Jurkat, Clone E6-1 (cell line): ENCODE results near the gene SNW1. TPM values are rescaled to one million over a fixed set of nuclear protein-coding genes. Genes with fewer than 3 reads are reported as not detected.
"Not testable (repeated sequence)": the region's sequence is repeated elsewhere in the genome, so short reads cannot be mapped to it uniquely, and the experiment has no call there.

Experiments used
- DNase-seq: peaks from one replicate; pipeline ENCODE4 v3.0.0-alpha.2; 2011; ENCODE audit warnings: low read depth, low spot score
- H3K4me3 ChIP-seq: 2 replicates; pipeline ENCODE4 v1.5.1; 2011; ENCODE audit warnings: mild to moderate bottlenecking, low read length, control low read depth, moderate library complexity
- polyA plus RNA-seq: library from polyadenylated mRNA; unstranded; fragments of >200 nt; gene quantifications from one replicate; pipeline ENCODE4 v1.2.1, GENCODE V29; 2012; ENCODE audit warnings: missing spikeins; ENCODE audit not compliant: insufficient read length, insufficient read depth

The SNW1 gene
- 86.3 TPM for polyA plus RNA-seq

DNA sequence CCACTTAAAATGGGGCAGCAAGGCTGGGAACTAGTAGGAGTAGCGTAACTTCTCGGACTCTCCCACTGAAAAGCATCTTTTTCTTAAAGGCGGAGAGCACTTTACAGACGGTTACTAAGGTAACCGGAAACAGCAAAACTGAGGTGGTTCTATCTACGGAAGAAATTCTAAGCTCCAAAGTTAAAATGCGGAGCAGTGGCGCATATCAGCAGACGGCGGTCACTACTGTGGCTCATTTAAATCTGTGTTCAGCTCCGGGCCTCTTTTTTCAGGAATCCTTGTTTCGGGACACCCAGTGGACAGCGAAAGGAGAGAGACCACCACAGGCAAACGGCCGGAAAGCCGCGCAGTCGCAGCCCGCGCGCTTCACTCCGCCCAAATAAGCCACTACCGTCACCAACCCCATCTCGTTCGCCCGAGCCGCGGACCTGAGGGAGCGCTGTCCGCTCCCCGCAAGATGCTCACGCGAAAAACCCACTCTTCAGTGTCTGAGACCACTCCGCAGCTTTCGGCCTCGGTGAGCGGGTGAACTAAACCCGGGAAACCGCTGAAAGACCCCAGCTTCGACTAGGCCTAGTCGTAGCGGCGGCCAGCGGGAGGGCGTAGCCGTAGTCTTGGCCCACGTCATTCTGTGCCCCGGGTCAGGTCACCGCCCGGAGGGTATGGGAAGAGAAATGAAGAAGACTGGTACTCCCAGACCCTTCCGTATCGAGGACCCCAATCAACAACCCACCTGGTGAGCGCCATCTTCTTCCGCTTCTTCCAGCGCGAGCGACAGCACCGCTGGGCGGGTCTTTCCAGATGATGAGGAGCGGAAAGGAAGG lies at the start of gene SNW1:
Gene SNW1 (minus strand): TSS at position 776 of the 824 bp plus-strand sequence. CDS start 29 bp downstream, at position 747.
- peak; percentile 94 for DNase-seq

GRCh38 chr14:77809011-77809410 lies 48.1 kb upstream of the SNW1 start:
- DNase-seq, result no peak
- no peak overlapping the region for H3K4me3 ChIP-seq

More for the DNA sequence above, at the start of gene SNW1:
- peak within 1 kb of the TSS; percentile 96 for H3K4me3 ChIP-seq

- no peak for DNase-seq
Measured at GRCh38 chr14:77808250-77808649, 47.3 kb upstream of the SNW1 start.

DNA sequence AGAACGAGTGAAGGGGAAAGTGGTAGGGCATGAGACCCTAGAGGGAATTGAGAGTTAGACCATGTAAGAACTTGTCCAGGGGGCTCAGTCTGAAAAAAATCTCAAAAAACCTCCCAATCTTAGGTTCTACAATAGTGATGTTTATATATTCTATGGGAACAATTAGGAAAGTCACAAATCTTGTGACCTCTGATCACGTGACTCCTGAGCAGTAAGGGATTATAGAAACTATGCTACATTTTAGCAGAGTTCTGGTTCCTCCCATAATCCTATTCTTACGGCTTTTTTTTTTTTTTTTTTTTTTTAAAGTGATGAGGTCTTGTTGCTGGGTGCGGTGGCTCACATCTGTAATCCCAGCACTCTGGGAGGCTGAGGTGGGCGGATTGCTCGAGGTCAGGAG lies 44.8 kb upstream of the SNW1 start:
- H3K4me3 ChIP-seq, result no peak overlapping the region
- no peak for DNase-seq

More at GRCh38 chr14:77808250-77808649, 47.3 kb upstream of the SNW1 start:
- no peak overlapping the region for H3K4me3 ChIP-seq

DNA sequence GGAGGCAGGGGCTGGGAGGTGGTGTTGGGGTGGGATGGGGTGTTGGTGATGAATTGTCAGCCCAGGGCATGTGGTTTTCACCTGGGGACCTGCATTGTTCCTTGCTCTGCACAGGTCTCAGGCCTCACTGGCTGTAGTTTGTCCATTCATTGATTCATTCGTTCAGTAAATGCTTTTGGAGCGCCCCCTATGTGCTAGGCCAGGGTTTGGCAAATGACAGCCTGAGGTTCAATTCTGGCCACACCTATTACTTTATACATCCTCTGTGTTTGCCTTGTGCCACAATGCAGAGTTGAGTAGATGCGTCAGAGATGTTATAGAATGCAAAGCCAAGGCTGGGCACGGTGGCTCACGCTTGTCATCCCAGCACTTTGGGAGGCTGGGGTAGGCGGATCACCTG lies 43.6 kb upstream of the SNW1 start:
- peak; percentile 17 for DNase-seq
- no peak overlapping the region for H3K4me3 ChIP-seq

GRCh38 chr14:77800814-77801213 lies 39.9 kb upstream of the SNW1 start:
- H3K4me3 ChIP-seq, result peak overlapping the region; percentile 78

GRCh38 chr14:77799863-77800730 lies 39.1 kb upstream of the SNW1 start, which contains the start of gene ADCK1:
TSS of gene ADCK1 (plus strand) at chr14:77800109. CDS start at chr14:77818979, 18,870 bp downstream.
- peak; percentile 77 for DNase-seq
- peak within 1 kb of the TSS; percentile 78 for H3K4me3 ChIP-seq

More at GRCh38 chr14:77800814-77801213, 39.9 kb upstream of the SNW1 start:
- no peak for DNase-seq

DNA sequence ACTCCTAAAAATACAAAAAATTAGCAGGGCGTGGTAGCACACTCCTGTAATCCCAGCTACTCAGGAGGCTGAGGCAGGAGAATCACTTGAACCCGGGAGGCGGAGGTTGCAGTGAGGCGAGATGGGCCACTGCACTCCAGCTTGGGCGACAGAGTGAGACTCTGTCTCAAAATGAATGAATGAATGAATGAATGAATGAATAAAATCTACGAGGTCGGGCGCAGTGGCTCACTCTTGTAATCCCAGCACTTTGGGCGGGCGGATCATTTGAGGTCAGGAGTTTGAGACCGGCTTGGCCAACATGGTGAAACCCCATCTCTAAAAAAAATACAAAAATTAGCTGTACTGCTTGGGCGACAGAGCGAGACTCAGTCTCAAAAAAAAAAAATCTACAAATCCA lies 38.5 kb upstream of the SNW1 start:
- peak overlapping the region; percentile 78 for H3K4me3 ChIP-seq
- DNase-seq, result not testable (repeated sequence)

DNA sequence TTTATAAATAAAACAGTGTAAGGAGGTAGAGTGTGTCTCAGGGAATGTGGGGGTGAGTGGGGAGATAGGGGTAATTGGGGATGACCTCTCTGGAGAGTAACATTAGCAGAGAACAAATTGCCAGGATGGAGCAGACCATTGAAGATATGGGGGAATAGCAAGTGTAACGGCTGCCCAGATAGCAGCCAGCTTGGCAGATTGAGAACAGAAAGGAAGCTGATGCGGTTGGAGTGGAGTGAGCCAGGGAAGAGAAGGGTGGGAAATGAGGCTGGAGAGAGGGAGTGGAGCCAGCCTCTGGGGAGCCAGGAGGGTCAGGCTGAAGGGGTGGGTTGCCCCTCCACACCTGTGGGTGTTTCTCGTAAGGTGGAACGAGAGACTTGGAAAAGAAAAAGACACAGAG lies 33.4 kb upstream of the SNW1 start:
- no peak overlapping the region for H3K4me3 ChIP-seq
- no peak for DNase-seq

GRCh38 chr14:77793255-77793654 lies 32.3 kb upstream of the SNW1 start:
- not testable (repeated sequence) for DNase-seq, H3K4me3 ChIP-seq

DNA sequence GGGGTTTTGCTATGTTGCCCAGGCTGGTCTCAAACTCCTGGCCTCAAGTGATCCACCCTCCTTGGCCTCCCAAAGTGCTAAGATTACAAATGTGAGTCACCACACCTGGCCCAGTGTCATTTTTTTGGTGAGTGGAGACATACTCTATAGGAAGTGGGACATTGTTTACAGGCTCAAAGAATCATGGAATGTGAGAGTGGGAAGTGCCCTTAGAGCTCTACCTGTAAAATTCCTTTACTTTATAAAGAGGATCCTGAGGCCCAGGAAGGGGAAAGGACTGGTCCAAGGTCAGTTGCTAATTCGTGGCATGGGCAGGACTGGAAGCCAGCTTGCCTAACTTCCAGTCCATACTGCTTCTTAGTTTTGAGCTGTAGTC lies 30.3 kb upstream of the SNW1 start:
- H3K4me3 ChIP-seq, result no peak overlapping the region
- DNase-seq, result no peak

DNA sequence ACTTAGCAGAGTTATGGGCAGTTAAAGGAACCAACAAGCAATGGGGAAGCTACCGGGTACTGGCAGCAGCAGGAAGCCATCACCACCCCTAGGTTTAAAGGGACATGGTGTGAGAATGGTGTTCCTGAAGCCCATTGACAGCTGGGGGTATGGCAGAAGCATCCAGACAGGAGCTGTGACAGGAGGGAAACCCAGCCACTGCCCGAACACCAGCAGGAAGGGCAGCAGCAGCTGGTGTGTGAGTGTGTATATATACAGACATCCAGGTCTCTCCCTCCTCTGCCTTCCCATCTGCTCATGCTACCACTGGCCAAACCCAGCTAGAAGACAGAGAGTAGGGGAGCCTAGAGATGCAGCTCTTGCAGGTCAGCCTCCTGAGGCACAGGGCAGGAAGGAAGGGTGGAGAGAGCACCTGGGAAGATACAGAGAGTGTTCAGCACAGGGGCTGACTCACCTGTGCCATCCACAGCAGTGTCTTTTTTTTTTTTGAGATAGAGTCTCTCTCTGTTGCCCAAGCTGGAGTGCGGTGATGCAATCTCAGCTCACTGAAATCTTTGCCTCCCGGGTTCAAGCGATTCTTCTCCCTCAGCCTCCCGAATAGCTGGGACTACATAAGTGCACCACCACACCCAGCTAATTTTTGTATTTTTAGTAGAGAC lies 29.7 kb upstream of the SNW1 start:
- no peak overlapping the region for H3K4me3 ChIP-seq
- DNase-seq, result no peak

- H3K4me3 ChIP-seq, result no peak overlapping the region
- no peak for DNase-seq
Measured at GRCh38 chr14:77786148-77786547, 25.2 kb upstream of the SNW1 start.

- H3K4me3 ChIP-seq, result no peak overlapping the region
- no peak for DNase-seq
Measured at GRCh38 chr14:77782202-77782601, 21.2 kb upstream of the SNW1 start.

DNA sequence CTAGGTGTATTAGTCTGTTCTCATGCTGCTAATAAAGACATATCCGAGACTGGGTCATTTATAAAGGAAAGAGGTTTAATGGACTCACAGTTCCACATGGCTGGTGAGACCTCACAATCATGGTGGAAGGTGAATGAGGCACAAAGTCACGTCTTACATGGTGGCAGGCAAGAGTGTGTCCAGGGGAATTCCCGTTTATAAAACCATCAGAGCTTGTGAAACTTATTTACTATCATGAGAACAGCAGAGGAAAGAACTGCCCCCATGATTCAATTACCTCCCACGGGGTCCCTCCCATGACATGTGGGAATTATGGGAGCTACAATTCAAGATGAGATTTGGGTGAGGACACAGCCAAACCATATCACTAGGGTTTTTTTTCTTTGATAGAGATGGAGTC lies 13.0 kb upstream of the SNW1 start:
- not testable (repeated sequence) for H3K4me3 ChIP-seq, DNase-seq

GRCh38 chr14:77768442-77769069 lies 7.6 kb upstream of the SNW1 start:
- DNase-seq, H3K4me3 ChIP-seq: not testable (repeated sequence)

GRCh38 chr14:77763978-77764377 lies 3.0 kb upstream of the SNW1 start:
- H3K4me3 ChIP-seq, result no peak overlapping the region
- DNase-seq, result no peak

DNA sequence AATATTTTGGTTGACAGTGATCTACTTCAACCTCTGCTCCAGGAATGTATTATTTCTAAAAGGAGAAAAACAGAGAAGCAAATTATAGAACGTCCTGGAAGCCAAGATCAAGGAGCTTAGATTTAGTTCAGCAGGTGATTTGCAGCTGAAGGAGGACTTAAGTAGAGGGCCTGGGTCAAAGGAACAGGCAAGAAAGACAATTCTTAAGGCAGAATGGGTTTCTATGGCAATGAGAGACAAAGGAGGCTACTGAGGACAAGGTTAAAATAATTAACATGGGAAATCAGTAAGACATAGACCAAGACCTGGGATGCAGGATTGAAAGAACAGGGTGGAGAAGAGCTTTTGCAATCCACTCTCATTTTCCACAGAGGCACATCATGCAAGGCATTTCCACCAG lies 2.4 kb upstream of the SNW1 start:
- no peak overlapping the region for H3K4me3 ChIP-seq
- no peak for DNase-seq
